Gastrocnemius medialis (tissue), 4 donors: ENCODE measurements around the gene TFDP1. TPM values are rescaled to one million over a fixed set of nuclear protein-coding genes. Genes with fewer than 3 reads are reported as not detected.

Experiments used
- ATAC-seq, 2 donors: fragments of 150-250 bp; one replicate each; pipeline ENCODE4 v1.9.1; 2016
- DNase-seq, 2 donors: peaks; one replicate each; pipeline ENCODE4 v3.0.0-alpha.2; 2019
- H3K27ac ChIP-seq, 4 donors: fragments of 200-600 bp; sonication (generic); 1 replicate in 1 of 4; 2 replicates in 3 of 4; pipeline ENCODE4 v1.5.1; 2016 to 2018; ENCODE audit warnings: mild to moderate bottlenecking in 2 of 4, moderate library complexity in 1 of 4
- H3K27me3 ChIP-seq, 3 donors: fragments of 200-600 bp; sonication (generic) in 2 of 3; 1 replicate in 1 of 3; 2 replicates in 2 of 3; pipeline versions ENCODE4 v1.5.1 to v1.6.0; 2016 to 2019; ENCODE audit warnings: mild to moderate bottlenecking in 1 of 3, moderate library complexity in 1 of 3
- H3K36me3 ChIP-seq, 2 donors: fragments of 200-600 bp; sonication (generic) in 1 of 2; one replicate each; pipeline ENCODE4 v1.5.1; 2017 to 2018
- H3K4me1 ChIP-seq, 2 donors: fragments of 200-600 bp; sonication (generic) in 1 of 2; one replicate each; pipeline ENCODE4 v1.5.1; 2016 to 2017; ENCODE audit warnings: mild to moderate bottlenecking in 2 of 2
- H3K4me3 ChIP-seq, 4 donors: fragments of 200-600 bp; sonication (generic) in 3 of 4; 1 replicate in 1 of 4; 2 replicates in 3 of 4; pipeline ENCODE4 v1.5.1; 2016 to 2019; ENCODE audit warnings: mild to moderate bottlenecking in 2 of 4
- H3K9me3 ChIP-seq, 3 donors: fragments of 200-600 bp; sonication (generic) in 2 of 3; 1 replicate in 1 of 3; 2 replicates in 2 of 3; pipeline ENCODE4 v1.5.1; 2016 to 2019
- CTCF ChIP-seq, 5 experiments: fragments of 450-650 bp in 3 of 5; fragments of 200-600 bp in 2 of 5; sonication (generic) in 2 of 5; IDR thresholded peaks in 4 of 5; conservative IDR thresholded peaks in 1 of 5; 1 replicate in 4 of 5; 2 replicates in 1 of 5; pipeline ENCODE4 v1.5.1; 2016 to 2019; ENCODE audit warnings: antibody characterized with exemption in 5 of 5, mild to moderate bottlenecking in 3 of 5, moderate library complexity in 3 of 5
- POLR2A ChIP-seq, 2 donors: fragments of 450-650 bp; IDR thresholded peaks; one replicate each; pipeline ENCODE4 v1.6.1; 2017; ENCODE audit warnings: antibody characterized with exemption in 2 of 2, mild to moderate bottlenecking in 2 of 2, moderate library complexity in 2 of 2
- in situ Hi-C, 4 donors: fragments of 200-750 bp; cut with MboI; loops; one replicate each; pipeline versions ENCODE4 v1.15.0 to v1.8.0; 2017; ENCODE audit warnings: low sequenced_read_pairs in 4 of 4
- intact Hi-C: fragments of 100-400 bp; cut with DNase I; formaldehyde crosslinking; loops from one replicate; pipeline ENCODE4 v1.15.1; 2023; ENCODE audit warnings: low total_unique reads
- total RNA-seq, 4 donors: library from RNA; depleted of rRNA; stranded (reverse); fragments of >200 nt; gene quantifications; one replicate each; pipeline versions ENCODE4 v1.1.0 to v1.2.3, GENCODE V29; 2016

Gene TFDP1
- total RNA-seq, 4 donors from 2014 or later, result 14.9 to 35.4 (median 29.1) TPM

GRCh38 chr13:113634279-113635047 lies 49.9 kb downstream of the TFDP1 start:
- peaks cover 0 to 52% of the 10 kb centered on the region in 2 donors for H3K36me3 ChIP-seq
- in situ Hi-C loops (no loop called here), intact Hi-C loops (no loop called here)
- DNase-seq, result no peak
- ATAC-seq, result no peak
- no peak overlapping the region for H3K4me3 ChIP-seq
- TF ChIP-seq POLR2A (IDR thresholded peaks at IDR 0.05), result no peak
- no peak for TF ChIP-seq CTCF (IDR thresholded peaks at IDR 0.05 in 4 of 5, conservative IDR thresholded peaks at IDR 0.05 in 1 of 5)
- H3K9me3 ChIP-seq, result no peaks in the 10 kb centered on the region
- H3K27ac ChIP-seq, result no peak overlapping the region
- no peaks in the 10 kb centered on the region for H3K27me3 ChIP-seq
- no peaks in the 10 kb centered on the region for H3K4me1 ChIP-seq

DNA sequence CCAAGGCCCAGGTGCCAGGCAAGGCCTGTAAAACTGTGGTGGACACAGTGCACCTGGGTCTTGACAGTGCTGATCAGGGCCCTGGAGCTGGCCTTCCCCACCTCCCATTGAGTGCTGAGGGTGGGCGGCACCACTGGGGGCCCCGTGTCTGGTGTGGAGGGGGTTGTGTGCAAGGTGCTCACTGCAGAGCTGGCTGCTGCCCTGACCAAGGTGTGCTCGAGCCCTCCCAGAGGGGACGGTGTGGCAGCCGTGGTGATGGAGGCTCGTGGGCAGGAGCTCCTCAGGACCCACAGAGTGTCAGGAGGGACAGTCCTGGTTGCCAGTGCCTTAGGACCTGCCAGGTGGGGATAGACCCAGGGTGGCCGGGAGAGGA lies 50.5 kb downstream of the TFDP1 start:
- H3K4me1 ChIP-seq, result no peaks in the 10 kb centered on the region
- no peaks in the 10 kb centered on the region for H3K9me3 ChIP-seq
- no peak overlapping the region for H3K27ac ChIP-seq
- no peak for TF ChIP-seq POLR2A (IDR thresholded peaks at IDR 0.05)
- TF ChIP-seq CTCF (IDR thresholded peaks at IDR 0.05 in 4 of 5, conservative IDR thresholded peaks at IDR 0.05 in 1 of 5), result no peak
- intact Hi-C loops (no loop called here), in situ Hi-C loops (no loop called here)
- no peak overlapping the region for H3K4me3 ChIP-seq
- peaks cover 0 to 58% of the 10 kb centered on the region in 2 donors for H3K36me3 ChIP-seq
- no peak for DNase-seq
- no peak for ATAC-seq
- H3K27me3 ChIP-seq, result no peaks in the 10 kb centered on the region

- intact Hi-C loops (no loop called here), in situ Hi-C loops (no loop called here)
- Histone ChIP-seq H3K4me1 (no peaks in the 10 kb centered on the region), H3K27me3 (no peaks in the 10 kb centered on the region), H3K9me3 (no peaks in the 10 kb centered on the region), H3K4me3 (no peak overlapping the region), H3K27ac (no peak overlapping the region), H3K36me3 (peaks cover 0 to 64% of the 10 kb centered on the region in 2 donors)
- DNase-seq, result no peak
- no peak for ATAC-seq
- TF ChIP-seq POLR2A (IDR thresholded peaks at IDR 0.05) (no peak), CTCF (IDR thresholded peaks at IDR 0.05 in 4 of 5, conservative IDR thresholded peaks at IDR 0.05 in 1 of 5) (no peak)
Observed at GRCh38 chr13:113635709-113636108, 51.2 kb downstream of the TFDP1 start.

DNA sequence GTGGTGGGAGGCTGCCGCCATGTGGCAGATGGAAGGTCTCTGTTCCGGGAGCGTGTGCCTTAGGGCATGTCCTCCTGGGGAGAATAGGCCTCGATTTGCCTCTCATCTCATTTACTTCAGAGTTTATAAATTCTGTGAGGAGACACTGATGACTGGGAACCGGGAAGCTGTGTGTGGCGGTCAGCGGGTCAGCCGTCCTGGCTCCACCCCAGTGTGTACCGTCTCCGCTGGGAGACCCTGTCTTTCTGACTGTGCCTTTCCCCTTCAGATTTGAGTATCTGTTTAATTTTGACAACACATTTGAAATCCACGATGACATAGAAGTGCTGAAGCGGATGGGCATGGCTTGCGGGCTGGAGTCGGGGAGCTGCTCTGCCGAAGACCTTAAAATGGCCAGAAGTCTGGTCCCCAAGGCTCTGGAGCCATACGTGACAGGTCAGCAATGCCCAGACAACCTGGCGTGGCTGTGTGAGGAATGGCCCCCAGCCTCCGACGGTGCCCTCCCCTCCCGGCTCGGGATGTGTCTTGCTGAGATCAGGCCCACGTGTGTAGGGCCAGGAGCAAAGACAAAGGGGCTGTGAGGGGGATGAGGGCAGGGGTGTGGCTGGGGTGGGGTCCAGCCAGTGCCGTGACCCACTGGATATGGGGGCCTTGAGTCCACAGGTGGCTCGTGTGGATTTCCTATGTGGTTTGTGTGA lies 51.9 kb downstream of the TFDP1 start:
- intact Hi-C loops, result no loop called here
- DNase-seq (no peak), ATAC-seq (no peak)
- in situ Hi-C loops, result no loop called here
- no peak overlapping the region for H3K27ac ChIP-seq
- no peaks in the 10 kb centered on the region for H3K27me3 ChIP-seq
- no peaks in the 10 kb centered on the region for H3K4me1 ChIP-seq
- H3K4me3 ChIP-seq, result no peak overlapping the region
- H3K36me3 ChIP-seq, result peaks cover 0 to 68% of the 10 kb centered on the region in 2 donors
- no peaks in the 10 kb centered on the region for H3K9me3 ChIP-seq
- TF ChIP-seq CTCF (IDR thresholded peaks at IDR 0.05 in 4 of 5, conservative IDR thresholded peaks at IDR 0.05 in 1 of 5) (no peak), POLR2A (IDR thresholded peaks at IDR 0.05) (no peak)
